Measurements from ENCODE around the gene ABCG2.

ABCG2 gene

GRCh38 chr4:88062843-88063242 is 95.6 kb downstream of the ABCG2 start:
- no peak for DNase-seq

- DNase-seq, result no peak
Observed at GRCh38 chr4:88062311-88062710, 96.1 kb downstream of the ABCG2 start.

- no peak for DNase-seq
Observed at GRCh38 chr4:88060431-88060830, 98.0 kb downstream of the ABCG2 start.

- DNase-seq, result no peak
Observed at GRCh38 chr4:88059766-88060165, 98.7 kb downstream of the ABCG2 start.

GRCh38 chr4:88058295-88058694 is 100.1 kb downstream of the ABCG2 start:
- no peak for DNase-seq

- no peak for DNase-seq
Observed at GRCh38 chr4:88054901-88055300, 103.5 kb downstream of the ABCG2 start.

- DNase-seq, result no peak
Observed at GRCh38 chr4:88054229-88054628, 104.2 kb downstream of the ABCG2 start.

- no peak for DNase-seq
Observed at GRCh38 chr4:88045021-88045420, 113.4 kb downstream of the ABCG2 start.

- no peak for DNase-seq
Observed at GRCh38 chr4:88043586-88044340, 114.7 kb downstream of the ABCG2 start.

GRCh38 chr4:88043001-88043400 is 115.4 kb downstream of the ABCG2 start:
- DNase-seq, result no peak

GRCh38 chr4:88041626-88042025 is 116.8 kb downstream of the ABCG2 start:
- no peak for DNase-seq

GRCh38 chr4:88040707-88041106 is 117.7 kb downstream of the ABCG2 start:
- no peak for DNase-seq

Data from activated CD4-positive, alpha-beta T cell treated with anti-CD3 and anti-CD28 coated beads, Interleukin-2, amount 50 U/mL, for 4 hours (primary cell).